Liver (tissue), 3 donors: ENCODE data around the gene PSMB7.

ENCODE experiments used
- EGR1 ChIP-seq, 2 donors: IDR thresholded peaks; 2 replicates each; pipeline ENCODE4 v1.6.1; 2016 to 2018; ENCODE audit warnings: antibody characterized with exemption in 2 of 2, low read depth in 2 of 2
- FOXA1 ChIP-seq: IDR thresholded peaks from 2 replicates; pipeline ENCODE4 v1.6.1; 2016; ENCODE audit warnings: antibody characterized with exemption
- HNF4A ChIP-seq, 2 donors: conservative IDR thresholded peaks; 2 replicates each; pipeline ENCODE4 v1.6.1; 2016; ENCODE audit warnings: antibody characterized with exemption in 2 of 2, mild to moderate bottlenecking in 2 of 2
- JUND ChIP-seq, 2 donors: IDR thresholded peaks; 2 replicates each; pipeline ENCODE4 v1.6.1; 2016; ENCODE audit warnings: antibody characterized with exemption in 2 of 2
- SP1 ChIP-seq: IDR thresholded peaks from 2 replicates; pipeline ENCODE4 v1.6.1; 2018; ENCODE audit warnings: antibody characterized with exemption, mild to moderate bottlenecking
- YY1 ChIP-seq: IDR thresholded peaks from 2 replicates; pipeline ENCODE4 v1.6.1; 2016; ENCODE audit warnings: antibody characterized with exemption, mild to moderate bottlenecking
- TF ChIP-seq, protein P1 (sequence below): fragments of 150-350 bp; IDR thresholded peaks from 2 replicates; pipeline ENCODE4 v1.5.1; 2017; ENCODE audit warnings: improper control_type of control experiment, low read depth, low read length; ENCODE audit not compliant: missing input control
- TF ChIP-seq, protein P2 (sequence below): IDR thresholded peaks from 2 replicates; pipeline ENCODE4 v1.6.1; 2016; ENCODE audit warnings: antibody characterized with exemption
- TF ChIP-seq, protein P3 (sequence below): IDR thresholded peaks from 2 replicates; pipeline ENCODE4 v1.6.1; 2016; ENCODE audit warnings: antibody characterized with exemption, mild to moderate bottlenecking
- donor health status: healthy.
- donor health status: healthy.

DNA sequence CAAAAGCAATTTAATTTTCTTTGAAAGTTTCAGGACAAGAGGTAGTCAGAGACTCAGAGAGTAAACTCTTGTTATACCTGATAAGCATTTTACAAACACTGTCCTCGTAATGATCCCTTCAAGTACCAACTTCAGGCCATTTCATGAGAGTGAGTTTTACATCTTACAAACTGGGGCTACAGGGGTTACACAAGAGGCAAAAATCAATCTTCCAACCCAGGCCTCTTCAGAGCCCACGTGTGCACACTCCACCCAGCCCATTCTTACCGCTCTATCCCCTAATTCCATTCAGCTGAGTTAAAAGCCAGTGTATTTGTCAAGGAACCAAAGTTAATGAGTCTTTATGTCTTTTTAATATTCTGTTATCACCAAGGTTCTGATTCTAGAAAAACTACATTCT is 46.5 kb downstream of the PSMB7 start:
- TF ChIP-seq, protein P1, sequence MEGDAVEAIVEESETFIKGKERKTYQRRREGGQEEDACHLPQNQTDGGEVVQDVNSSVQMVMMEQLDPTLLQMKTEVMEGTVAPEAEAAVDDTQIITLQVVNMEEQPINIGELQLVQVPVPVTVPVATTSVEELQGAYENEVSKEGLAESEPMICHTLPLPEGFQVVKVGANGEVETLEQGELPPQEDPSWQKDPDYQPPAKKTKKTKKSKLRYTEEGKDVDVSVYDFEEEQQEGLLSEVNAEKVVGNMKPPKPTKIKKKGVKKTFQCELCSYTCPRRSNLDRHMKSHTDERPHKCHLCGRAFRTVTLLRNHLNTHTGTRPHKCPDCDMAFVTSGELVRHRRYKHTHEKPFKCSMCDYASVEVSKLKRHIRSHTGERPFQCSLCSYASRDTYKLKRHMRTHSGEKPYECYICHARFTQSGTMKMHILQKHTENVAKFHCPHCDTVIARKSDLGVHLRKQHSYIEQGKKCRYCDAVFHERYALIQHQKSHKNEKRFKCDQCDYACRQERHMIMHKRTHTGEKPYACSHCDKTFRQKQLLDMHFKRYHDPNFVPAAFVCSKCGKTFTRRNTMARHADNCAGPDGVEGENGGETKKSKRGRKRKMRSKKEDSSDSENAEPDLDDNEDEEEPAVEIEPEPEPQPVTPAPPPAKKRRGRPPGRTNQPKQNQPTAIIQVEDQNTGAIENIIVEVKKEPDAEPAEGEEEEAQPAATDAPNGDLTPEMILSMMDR = no peak
- TF ChIP-seq JUND (IDR thresholded peaks at IDR 0.05) = no peak
- no peak for TF ChIP-seq EGR1 (IDR thresholded peaks at IDR 0.05; ENCODE audit: low read depth in 2 of 2)
- TF ChIP-seq, protein P2, sequence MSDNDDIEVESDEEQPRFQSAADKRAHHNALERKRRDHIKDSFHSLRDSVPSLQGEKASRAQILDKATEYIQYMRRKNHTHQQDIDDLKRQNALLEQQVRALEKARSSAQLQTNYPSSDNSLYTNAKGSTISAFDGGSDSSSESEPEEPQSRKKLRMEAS = no peak
- TF ChIP-seq HNF4A (conservative IDR thresholded peaks at IDR 0.05) = no peak
- TF ChIP-seq FOXA1 = no peak
- TF ChIP-seq SP1 = no peak
- TF ChIP-seq YY1 = no peak
- TF ChIP-seq, protein P3, sequence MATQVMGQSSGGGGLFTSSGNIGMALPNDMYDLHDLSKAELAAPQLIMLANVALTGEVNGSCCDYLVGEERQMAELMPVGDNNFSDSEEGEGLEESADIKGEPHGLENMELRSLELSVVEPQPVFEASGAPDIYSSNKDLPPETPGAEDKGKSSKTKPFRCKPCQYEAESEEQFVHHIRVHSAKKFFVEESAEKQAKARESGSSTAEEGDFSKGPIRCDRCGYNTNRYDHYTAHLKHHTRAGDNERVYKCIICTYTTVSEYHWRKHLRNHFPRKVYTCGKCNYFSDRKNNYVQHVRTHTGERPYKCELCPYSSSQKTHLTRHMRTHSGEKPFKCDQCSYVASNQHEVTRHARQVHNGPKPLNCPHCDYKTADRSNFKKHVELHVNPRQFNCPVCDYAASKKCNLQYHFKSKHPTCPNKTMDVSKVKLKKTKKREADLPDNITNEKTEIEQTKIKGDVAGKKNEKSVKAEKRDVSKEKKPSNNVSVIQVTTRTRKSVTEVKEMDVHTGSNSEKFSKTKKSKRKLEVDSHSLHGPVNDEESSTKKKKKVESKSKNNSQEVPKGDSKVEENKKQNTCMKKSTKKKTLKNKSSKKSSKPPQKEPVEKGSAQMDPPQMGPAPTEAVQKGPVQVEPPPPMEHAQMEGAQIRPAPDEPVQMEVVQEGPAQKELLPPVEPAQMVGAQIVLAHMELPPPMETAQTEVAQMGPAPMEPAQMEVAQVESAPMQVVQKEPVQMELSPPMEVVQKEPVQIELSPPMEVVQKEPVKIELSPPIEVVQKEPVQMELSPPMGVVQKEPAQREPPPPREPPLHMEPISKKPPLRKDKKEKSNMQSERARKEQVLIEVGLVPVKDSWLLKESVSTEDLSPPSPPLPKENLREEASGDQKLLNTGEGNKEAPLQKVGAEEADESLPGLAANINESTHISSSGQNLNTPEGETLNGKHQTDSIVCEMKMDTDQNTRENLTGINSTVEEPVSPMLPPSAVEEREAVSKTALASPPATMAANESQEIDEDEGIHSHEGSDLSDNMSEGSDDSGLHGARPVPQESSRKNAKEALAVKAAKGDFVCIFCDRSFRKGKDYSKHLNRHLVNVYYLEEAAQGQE = no peak
